Neural progenitor cell (in vitro differentiated cells): Measurements from ENCODE around the gene MZF1.

Source experiments
- EZH2 ChIP-seq: fragments of 200-600 bp; sonication (generic); IDR thresholded peaks from 2 replicates; pipeline ENCODE4 v1.6.1; 2017; ENCODE audit warnings: antibody characterized with exemption, mild to moderate bottlenecking, moderate library complexity
- TF ChIP-seq, protein P1 (sequence below): fragments of 200-600 bp; sonication (generic); IDR thresholded peaks from 2 replicates; pipeline ENCODE4 v1.5.1; 2017; ENCODE audit warnings: antibody characterized with exemption, mild to moderate bottlenecking

DNA sequence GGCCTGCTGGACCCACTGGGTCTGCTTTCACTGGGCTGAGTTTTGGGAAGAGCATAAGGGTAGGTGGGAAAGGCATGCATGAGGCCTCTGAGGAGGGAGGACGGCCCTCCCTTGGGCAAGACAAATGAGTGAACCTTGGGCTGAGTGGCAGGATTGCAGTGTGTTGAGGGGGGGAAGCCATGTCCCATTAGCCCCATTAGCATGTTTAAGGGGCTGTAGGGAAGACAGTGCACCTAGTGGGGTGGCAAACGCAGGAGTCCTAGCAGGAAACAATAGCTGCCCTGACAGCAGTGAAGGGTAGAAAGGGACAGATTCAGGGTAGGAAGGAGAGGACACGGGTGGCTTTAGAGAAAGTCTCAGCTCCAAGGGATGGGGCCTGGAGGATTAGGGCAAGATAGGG is 50.4 kb downstream of the MZF1 start:
- TF ChIP-seq, protein P1, sequence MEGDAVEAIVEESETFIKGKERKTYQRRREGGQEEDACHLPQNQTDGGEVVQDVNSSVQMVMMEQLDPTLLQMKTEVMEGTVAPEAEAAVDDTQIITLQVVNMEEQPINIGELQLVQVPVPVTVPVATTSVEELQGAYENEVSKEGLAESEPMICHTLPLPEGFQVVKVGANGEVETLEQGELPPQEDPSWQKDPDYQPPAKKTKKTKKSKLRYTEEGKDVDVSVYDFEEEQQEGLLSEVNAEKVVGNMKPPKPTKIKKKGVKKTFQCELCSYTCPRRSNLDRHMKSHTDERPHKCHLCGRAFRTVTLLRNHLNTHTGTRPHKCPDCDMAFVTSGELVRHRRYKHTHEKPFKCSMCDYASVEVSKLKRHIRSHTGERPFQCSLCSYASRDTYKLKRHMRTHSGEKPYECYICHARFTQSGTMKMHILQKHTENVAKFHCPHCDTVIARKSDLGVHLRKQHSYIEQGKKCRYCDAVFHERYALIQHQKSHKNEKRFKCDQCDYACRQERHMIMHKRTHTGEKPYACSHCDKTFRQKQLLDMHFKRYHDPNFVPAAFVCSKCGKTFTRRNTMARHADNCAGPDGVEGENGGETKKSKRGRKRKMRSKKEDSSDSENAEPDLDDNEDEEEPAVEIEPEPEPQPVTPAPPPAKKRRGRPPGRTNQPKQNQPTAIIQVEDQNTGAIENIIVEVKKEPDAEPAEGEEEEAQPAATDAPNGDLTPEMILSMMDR = no peak
- no peak for TF ChIP-seq EZH2
